ENCODE results near the gene GMPPA. TPM values are rescaled to one million over a fixed set of nuclear protein-coding genes. Genes with fewer than 3 reads are reported as not detected.

Gene GMPPA
- total RNA-seq, 2 donors from 2014 or later, result 21.6 to 23.3 TPM

GRCh38 chr2:219523031-219523671, 24.5 kb downstream of the GMPPA start:
- H3K27ac ChIP-seq, result peak overlapping the region; percentile 88 to 92
- no peak for DNase-seq (ENCODE audit: low spot score)
- H3K4me1 ChIP-seq, result peaks cover 0 to 58% of the 10 kb centered on the region in 2 donors
- no peaks in the 10 kb centered on the region for H3K27me3 ChIP-seq
- H3K4me3 ChIP-seq, result peak overlapping the region in 1 of 2 donors; percentile 41
- no peaks in the 10 kb centered on the region for H3K9me3 ChIP-seq
- H3K36me3 ChIP-seq, result no peaks in the 10 kb centered on the region
- TF ChIP-seq, protein P1, sequence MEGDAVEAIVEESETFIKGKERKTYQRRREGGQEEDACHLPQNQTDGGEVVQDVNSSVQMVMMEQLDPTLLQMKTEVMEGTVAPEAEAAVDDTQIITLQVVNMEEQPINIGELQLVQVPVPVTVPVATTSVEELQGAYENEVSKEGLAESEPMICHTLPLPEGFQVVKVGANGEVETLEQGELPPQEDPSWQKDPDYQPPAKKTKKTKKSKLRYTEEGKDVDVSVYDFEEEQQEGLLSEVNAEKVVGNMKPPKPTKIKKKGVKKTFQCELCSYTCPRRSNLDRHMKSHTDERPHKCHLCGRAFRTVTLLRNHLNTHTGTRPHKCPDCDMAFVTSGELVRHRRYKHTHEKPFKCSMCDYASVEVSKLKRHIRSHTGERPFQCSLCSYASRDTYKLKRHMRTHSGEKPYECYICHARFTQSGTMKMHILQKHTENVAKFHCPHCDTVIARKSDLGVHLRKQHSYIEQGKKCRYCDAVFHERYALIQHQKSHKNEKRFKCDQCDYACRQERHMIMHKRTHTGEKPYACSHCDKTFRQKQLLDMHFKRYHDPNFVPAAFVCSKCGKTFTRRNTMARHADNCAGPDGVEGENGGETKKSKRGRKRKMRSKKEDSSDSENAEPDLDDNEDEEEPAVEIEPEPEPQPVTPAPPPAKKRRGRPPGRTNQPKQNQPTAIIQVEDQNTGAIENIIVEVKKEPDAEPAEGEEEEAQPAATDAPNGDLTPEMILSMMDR (IDR thresholded peaks at IDR 0.05), result no peak

DNA sequence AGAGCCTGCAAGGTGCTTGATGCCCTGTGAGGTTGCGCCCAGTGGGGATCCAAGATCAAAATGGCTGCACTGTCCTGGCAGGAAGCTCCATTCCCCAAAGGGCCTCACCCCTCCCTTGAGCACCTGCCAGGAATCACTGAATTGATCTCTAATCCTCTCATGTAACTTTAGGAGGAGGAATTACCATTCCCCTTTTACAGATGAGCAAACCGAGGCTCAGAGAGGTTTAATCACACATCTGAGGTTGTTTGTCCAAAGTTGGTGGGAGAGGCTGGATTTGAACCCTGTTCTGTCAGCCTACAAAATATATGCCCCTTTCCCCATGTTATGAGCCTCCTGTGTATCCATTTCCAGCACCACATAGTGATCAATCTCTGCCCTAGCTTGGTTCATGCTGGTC, 26.1 kb downstream of the GMPPA start:
- Histone ChIP-seq H3K4me3 (no peak overlapping the region), H3K4me1 (peaks cover 0 to 57% of the 10 kb centered on the region in 2 donors), H3K27me3 (no peaks in the 10 kb centered on the region), H3K9me3 (no peaks in the 10 kb centered on the region), H3K27ac (peak overlapping the region; percentile 9 to 92), H3K36me3 (no peaks in the 10 kb centered on the region)
- TF ChIP-seq, protein P1 (IDR thresholded peaks at IDR 0.05), result no peak
- DNase-seq (ENCODE audit: low spot score), result no peak

DNA sequence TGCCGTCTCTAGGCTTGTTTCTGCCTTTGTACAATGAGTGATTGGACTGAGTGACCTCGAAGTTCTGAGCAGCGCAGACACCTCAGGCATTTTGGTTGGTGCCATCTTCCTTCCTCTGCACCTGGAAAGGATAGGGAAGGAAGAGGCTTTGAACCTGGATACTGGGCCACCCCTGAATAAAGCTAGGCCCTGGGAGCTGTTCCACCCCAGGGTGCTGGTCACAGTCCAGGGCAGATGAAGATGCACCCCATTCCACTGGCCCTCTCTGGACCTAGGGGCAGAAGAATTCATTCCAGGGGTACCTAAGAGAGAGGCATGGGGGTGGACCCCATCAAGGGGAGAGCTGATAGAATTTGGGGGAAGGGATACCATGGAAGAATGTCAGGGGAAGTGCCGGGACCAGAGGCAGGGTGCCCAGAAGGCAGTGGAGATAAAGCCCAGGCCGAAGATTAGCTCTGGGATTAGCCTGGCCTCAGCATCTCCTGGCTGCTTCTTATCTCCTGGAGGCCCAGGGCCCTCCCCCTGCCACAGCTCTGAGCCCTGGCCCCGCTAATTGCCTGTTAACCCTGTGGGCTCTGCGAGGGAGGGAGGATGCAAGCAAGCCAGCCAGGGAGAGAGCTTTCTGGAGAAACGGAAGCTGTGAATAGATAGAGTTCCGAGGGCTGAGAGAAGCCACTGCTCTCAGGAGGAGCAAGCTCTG, 27.0 kb downstream of the GMPPA start:
- TF ChIP-seq, protein P1 (IDR thresholded peaks at IDR 0.05), result no peak
- Histone ChIP-seq H3K27me3 (no peaks in the 10 kb centered on the region), H3K4me3 (no peak overlapping the region), H3K36me3 (no peaks in the 10 kb centered on the region), H3K9me3 (no peaks in the 10 kb centered on the region), H3K27ac (peak overlapping the region; percentile 72 to 80), H3K4me1 (peaks cover 0 to 55% of the 10 kb centered on the region in 2 donors)
- no peak for DNase-seq (ENCODE audit: low spot score)

DNA sequence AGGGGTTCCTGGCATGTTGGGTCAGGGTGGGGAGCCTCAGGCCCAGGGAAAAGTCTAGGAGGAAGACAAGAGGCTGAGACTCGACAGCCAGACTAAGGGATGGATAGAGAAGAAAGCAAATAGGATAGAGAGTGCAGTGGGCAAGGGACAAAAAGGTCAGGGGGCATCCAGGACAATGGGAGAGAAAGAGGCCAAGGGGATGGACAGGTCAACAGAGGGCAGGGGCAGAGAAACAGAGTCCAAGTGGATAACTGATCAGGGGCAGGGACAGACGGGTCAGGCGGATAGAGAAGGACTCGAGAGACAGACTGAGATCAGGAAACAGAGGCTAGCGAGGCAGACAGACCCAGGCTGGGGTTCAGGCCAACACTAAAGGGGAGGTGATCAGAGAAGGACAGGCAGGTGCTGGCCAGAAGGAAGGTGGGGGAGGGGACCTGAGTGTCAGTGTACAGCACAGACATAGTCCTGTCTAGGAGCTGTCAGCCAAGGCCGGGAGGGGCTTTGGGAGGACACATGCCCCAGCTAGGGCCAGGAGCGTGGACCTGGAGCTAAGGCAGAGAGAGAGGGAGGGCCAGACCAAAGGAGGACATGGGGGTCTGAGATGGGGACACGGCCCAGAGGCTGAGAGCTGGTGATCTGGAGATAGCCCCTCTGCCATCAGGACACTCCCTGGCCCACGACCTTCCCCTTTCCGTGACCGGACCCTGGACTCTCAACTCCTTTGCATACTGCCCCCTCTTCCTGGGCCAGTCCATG, 27.8 kb downstream of the GMPPA start:
- peaks cover 0 to 46% of the 10 kb centered on the region in 2 donors for H3K4me1 ChIP-seq
- no peaks in the 10 kb centered on the region for H3K9me3 ChIP-seq
- H3K27ac ChIP-seq, result peak overlapping the region; percentile 72 to 80
- TF ChIP-seq, protein P1 (IDR thresholded peaks at IDR 0.05), result no peak
- DNase-seq (ENCODE audit: low spot score), result no peak
- H3K36me3 ChIP-seq, result no peaks in the 10 kb centered on the region
- no peak overlapping the region for H3K4me3 ChIP-seq
- H3K27me3 ChIP-seq, result no peaks in the 10 kb centered on the region

GRCh38 chr2:219527076-219527394, 28.3 kb downstream of the GMPPA start:
- Histone ChIP-seq H3K4me3 (no peak overlapping the region), H3K27me3 (no peaks in the 10 kb centered on the region), H3K27ac (peak overlapping the region; percentile 72 to 80), H3K36me3 (no peaks in the 10 kb centered on the region), H3K9me3 (no peaks in the 10 kb centered on the region), H3K4me1 (peaks cover 0 to 41% of the 10 kb centered on the region in 2 donors)
- TF ChIP-seq, protein P1 (IDR thresholded peaks at IDR 0.05), result no peak
- DNase-seq (ENCODE audit: low spot score), result no peak

Measured in right atrium auricular region (tissue), 2 donors.